ENCODE data around the gene GNAZ.

DNA sequence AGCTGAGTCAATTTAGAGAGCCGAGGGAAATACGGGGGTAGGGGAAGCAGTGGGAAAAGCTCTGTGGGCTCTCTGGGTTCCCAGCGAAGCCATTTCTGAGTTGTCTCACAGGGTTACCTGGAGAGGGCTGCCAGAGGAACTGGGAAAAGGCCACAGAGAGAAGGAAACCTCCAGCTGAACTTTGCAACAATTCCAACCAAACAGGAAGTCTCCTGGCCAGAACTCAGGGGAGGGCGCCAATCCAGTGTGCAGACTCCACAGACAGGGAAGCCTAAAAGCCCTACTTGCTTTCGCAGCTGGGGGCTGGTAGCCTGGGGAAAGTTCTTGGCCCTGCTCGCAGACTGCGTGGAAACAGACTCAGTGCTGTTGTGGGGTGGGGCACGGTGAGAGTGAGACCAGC, 23.1 kb upstream of the GNAZ start:
- TF ChIP-seq, protein P1, sequence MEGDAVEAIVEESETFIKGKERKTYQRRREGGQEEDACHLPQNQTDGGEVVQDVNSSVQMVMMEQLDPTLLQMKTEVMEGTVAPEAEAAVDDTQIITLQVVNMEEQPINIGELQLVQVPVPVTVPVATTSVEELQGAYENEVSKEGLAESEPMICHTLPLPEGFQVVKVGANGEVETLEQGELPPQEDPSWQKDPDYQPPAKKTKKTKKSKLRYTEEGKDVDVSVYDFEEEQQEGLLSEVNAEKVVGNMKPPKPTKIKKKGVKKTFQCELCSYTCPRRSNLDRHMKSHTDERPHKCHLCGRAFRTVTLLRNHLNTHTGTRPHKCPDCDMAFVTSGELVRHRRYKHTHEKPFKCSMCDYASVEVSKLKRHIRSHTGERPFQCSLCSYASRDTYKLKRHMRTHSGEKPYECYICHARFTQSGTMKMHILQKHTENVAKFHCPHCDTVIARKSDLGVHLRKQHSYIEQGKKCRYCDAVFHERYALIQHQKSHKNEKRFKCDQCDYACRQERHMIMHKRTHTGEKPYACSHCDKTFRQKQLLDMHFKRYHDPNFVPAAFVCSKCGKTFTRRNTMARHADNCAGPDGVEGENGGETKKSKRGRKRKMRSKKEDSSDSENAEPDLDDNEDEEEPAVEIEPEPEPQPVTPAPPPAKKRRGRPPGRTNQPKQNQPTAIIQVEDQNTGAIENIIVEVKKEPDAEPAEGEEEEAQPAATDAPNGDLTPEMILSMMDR (IDR thresholded peaks at IDR 0.05) = no peak
- no peak for TF ChIP-seq POLR2A (IDR thresholded peaks at IDR 0.05)

Measured in esophagus squamous epithelium (tissue), 4 donors.